NK-92 treated with Interleukin-12 subunit alpha and Interleukin-12 subunit beta, amount 100 ng/mL, for 24 hours (cell line): ENCODE data around the gene KTN1.

Experiments
- DNase-seq: peaks from one replicate; lab custom pipeline; 2025; lab: John Stamatoyannopoulos, UW

The KTN1 gene

DNA sequence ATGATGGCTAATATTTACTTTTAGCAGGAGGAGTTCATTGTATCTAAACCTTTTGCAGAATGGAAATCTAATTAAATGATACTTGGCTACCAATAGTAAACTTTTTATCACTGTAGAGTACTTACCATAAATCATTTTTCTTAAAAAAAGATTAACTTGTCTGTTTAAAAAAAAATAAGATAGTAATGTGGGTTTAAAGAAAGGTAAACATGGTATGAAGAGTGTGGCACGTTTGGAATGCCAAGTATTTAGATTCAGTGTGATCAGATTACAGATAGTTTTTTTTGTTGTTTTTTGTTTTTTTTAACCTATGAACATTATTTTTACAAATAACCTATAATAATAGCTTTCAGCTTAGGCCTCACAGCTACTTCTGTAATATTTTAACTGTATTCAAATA lies 25.8 kb downstream of the KTN1 start:
- DNase-seq: no peak

DNA sequence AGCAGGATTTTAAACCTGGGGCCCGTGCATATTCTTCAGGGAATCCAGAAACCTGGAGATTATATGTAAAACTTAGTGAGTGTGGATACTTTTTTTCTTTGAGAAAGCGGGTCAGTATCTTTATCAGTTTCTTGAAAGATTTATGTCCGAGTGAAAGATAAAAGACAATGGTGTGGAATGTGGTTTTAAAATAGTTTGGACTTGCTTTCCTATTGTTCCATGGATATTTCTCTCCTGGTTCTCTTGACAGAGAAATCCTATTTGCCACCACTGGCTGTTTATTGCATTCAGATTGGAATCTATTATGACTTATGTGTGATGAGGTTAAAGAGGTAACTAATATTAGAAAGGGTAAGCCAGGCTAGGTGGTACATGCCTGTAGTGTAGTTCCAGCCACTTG lies 27.4 kb downstream of the KTN1 start:
- no peak for DNase-seq

DNA sequence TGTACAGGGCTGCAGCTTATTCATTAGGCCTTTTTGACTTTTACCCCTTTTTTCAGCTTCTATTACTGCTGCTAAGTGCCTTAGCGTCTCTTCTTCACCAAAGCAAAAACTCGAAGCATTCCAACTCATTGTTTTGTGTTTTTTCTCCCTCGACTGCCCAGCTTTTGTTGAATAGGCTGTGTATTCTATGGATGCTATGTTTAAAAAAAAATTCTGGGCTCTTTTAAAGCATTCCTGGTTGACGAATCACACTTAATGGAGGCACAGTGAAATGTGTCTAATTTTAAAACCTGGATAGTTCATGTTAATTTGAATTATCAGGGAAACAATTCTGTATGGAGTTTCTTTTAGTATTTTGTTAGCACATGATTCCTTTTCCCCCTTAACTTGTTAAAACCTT lies 29.7 kb downstream of the KTN1 start:
- DNase-seq: no peak

DNA sequence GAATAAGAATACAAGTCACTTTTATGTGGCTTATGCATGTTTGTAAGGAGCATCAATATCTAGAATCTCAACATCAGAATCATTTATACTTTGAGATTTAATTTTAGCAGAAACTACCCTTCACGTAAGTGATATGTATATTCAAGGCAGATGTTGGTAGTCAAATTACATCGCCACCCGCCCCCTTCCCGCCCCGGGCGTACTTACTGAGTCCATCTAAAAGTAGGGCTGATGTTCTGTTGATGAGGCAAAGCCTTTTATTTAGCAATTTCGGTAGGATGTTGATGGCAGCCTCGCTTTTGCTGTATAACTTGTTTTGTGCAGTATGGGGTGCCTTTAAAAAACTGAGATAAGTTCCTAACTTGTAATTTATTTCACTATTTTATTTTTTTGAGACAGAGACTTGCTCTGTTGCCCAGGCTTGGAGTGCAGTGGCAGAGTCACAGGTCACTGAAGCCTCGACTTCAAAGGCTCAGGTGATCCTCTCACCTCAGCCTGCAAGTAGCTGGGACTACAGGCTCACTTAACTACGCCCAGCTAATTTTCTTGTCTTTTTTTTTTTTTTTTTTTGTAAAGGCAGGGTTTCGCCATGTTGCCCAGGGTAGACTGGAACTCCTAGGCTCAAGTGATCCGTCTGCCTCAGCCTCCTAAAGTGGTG lies 30.8 kb downstream of the KTN1 start:
- DNase-seq: no peak

DNA sequence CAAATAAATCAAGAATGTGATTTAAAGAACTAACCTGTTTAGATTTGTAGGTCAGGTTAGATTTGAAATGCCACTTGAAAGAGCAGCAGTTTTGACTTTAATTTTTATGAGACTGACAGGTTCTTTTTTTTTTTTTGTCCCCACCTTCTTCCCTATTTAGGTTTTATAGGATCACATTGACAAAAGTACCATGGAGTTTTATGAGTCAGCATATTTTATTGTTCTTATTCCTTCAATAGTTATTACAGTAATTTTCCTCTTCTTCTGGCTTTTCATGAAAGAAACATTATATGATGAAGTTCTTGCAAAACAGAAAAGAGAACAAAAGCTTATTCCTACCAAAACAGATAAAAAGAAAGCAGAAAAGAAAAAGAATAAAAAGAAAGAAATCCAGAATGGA lies 31.9 kb downstream of the KTN1 start:
- no peak for DNase-seq

DNA sequence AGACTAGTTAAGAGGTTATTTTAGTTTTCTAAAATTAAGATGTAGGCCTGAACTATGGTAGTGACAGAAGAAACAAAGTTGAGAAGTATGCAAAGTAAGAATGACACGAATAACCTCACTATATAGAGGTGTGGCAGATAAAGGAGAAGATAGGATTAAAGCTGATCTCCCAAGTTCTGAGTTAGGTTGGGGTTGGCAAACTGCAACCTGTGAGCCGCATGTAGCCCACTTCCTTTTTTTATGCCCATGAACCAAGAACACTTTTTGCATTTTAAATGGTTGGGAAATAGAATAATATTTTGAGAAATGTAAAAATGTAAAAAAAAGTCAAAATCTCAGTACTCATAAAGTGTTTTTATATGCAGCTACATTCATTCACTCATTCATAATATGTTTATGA lies 34.3 kb downstream of the KTN1 start:
- no peak for DNase-seq

DNA sequence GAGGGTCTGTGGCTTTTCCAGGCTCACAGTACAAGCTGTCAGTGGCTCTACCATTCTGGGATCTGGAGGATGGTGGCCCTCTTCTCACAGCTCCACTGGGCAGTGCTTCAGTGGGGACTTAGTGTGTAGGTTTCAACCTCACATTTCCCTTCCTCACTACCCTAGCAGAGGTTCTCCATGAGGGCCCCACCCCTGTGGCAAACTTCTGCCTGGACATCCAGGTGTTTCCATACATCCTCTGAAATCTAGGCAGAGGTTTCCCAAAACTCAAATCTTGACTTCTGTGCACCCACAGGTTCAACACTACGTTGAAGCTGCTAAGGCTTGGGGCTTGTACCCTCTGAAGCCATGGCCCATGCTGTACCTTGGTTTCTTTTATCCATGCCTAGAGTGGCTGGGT lies 40.3 kb downstream of the KTN1 start:
- DNase-seq: no peak

DNA sequence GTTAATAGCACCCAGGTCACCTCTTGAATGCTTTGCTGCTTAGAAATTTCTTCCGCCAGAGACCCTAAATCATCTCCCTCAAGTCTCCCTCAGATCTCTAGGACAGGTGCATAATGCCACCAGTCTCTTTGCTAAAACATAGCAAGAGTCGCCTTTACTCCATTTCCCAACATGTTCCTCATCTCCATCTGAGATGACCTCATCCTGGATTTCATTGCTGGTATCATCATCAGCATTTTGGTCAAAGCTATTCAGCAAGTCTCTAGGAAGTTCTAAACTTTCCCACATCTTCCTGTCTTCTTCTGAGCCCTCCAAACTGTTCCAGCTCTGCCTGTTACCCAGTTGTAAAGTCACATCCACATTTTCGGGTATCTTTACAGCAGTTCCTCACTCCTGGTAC lies 41.0 kb downstream of the KTN1 start:
- DNase-seq: no peak

DNA sequence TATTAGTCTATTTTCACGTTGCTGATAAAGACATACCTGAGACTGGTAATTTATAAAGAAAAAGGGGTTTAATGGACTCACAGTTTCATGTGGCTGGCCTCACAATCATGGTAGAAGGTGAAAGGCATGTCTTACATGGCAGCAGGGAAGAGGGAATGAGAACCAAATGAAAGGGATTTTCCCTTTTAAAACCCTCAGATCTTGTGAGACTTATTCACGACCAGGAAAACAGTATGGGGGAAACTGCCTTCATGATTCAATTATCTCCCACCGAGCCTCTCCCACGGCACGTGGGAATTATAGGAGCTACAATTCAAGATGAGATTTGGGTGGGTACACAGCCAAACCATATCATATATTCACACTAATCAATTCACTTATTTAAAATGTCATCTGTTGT lies 41.4 kb downstream of the KTN1 start:
- no peak for DNase-seq

DNA sequence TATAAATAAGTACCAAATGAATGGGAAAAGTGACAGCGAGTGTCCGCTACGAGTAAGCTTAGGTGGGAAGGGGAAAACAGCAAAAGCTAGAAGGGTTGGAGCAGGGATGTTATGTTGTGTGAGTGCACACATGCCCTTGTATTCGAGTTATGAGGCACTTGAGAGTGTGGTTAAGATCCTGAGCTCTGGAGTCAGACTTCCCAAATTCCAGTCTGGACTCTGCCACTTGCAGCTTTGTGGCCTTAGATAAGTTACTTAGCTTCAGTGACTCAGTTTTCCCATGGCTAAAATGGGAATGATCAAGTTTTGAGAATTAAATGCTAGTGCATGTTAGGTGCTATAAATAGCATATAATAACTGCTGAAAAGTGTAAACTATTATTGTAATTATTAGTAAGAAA lies 44.9 kb downstream of the KTN1 start:
- DNase-seq: no peak

DNA sequence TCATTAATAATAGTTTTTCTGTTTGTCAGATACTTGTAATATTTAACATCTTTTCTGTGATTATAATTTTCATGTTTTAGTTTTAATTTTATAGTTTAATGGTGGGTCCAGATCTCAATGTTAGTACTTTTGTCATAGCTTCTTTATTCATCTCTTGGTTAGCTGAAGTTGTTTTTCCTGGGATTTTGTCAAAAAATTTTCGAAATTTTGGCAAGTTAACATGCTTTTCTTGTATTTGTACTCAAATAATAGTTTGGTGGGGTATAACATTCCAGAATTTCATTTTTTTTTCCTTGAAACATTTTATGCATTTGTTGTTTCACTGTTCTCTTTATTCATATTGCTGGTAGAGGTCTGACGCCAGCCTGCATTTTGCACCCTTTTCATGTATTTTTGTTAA lies 45.5 kb downstream of the KTN1 start:
- no peak for DNase-seq

DNA sequence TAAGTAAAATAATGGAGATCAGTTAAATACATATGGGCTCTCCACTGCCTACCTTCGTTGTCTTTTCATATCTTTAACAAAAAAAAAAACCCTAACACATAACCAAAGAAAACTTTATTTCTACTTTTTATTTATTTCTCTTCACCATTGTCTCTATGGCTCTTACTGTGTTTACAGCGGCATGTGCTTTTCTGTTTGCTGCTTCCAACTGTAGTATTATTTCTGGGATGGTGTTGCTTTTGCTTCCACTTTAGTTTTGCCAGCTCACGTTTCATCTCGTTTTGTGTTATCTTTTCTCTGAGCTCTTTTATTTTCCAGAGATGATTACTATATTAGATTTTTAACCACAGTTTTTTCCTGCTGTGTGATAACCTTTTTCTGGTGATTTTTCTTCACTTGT lies 46.1 kb downstream of the KTN1 start:
- DNase-seq: no peak

DNA sequence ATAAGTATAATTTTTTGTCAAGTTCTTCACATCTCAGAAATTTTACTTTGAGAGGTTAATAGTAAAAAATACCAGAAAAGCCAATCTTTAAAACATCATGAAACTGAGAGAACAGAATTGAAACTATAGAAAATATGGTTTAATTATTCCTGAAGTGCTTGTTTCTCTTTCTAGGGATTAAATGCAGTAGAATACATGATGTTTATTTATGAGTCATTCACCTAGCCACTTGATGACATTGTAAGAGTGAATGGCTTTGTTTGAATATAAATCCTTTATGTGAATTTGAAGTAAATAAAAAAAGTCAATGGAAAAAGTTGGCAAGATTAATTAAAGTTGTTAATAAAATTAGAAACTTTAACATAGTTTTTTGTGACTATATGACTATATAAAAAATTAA lies 48.4 kb downstream of the KTN1 start:
- no peak for DNase-seq

DNA sequence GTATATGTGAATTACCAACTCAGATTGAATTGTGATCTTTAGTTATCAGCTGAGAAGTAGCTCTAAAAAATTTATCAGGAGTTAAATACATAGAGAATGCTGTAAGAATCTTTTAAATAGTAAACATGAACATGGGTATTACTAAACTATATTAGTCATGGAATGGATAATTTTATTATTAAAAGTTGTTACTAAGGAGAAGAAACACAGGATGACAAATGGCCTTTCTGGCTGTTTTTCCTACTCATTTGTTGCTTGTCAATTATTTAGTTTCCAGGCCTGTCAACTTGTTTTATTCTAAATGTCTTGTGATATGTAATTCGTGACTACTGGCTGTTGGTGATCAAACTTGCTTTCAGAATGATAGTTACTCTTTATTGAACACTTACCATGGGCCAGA lies 58.7 kb downstream of the KTN1 start:
- DNase-seq: no peak

DNA sequence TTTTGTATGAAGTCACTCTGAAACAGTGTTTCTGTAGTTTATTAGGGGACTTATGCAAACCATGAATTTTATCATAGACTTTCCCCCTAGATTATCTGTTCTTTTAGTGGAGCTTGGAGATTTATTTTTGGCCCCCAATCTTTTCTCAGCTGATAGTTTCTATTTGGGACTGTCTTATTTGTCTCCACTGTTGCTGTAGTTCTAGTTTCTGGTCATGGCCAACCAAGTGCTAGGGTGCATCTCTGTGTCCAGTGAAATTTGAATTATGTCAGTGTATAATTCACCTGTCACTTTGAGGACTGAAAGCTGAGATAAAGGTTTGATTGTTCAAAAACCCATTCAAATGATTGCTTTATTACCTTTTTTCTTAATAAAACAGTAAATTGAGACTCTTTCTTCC lies 61.3 kb downstream of the KTN1 start:
- DNase-seq: no peak

DNA sequence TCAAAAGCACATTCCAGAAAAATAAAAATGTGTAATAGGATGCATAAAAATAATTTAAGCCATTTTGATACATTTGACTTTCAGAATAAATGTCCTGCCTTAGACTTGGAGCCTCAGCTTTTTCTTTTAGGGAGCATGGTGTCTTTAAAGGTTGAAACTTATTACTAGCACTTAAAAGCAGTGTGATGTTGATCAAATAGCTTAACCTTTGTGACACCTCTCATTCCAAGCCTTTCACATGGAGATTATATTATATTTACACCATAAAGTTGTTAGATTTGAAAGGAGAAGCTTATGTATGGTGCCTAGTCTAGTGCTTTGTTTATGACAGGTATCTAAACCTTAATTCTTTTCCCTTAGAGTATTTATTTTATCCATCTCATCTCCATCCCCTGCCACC lies 61.9 kb downstream of the KTN1 start:
- DNase-seq: no peak

DNA sequence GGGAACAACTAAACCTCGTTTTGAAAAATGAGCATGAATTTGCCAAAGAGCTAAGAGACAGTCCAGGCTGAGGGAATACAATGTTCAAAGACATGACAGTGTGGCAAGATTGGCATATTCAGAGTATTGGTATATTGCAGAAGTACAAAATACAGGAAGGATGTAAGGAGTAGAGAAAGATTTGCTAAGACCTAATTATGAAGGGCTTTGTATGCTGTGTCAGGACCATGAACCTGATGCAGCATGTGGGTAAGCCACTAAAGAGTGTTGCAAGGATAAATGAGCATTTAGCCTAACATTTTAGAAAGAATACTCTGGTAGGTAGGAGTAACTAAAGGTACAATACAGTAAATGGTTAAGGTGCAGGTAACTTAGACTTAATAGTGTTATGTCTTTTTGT lies 65.1 kb downstream of the KTN1 start:
- no peak for DNase-seq

DNA sequence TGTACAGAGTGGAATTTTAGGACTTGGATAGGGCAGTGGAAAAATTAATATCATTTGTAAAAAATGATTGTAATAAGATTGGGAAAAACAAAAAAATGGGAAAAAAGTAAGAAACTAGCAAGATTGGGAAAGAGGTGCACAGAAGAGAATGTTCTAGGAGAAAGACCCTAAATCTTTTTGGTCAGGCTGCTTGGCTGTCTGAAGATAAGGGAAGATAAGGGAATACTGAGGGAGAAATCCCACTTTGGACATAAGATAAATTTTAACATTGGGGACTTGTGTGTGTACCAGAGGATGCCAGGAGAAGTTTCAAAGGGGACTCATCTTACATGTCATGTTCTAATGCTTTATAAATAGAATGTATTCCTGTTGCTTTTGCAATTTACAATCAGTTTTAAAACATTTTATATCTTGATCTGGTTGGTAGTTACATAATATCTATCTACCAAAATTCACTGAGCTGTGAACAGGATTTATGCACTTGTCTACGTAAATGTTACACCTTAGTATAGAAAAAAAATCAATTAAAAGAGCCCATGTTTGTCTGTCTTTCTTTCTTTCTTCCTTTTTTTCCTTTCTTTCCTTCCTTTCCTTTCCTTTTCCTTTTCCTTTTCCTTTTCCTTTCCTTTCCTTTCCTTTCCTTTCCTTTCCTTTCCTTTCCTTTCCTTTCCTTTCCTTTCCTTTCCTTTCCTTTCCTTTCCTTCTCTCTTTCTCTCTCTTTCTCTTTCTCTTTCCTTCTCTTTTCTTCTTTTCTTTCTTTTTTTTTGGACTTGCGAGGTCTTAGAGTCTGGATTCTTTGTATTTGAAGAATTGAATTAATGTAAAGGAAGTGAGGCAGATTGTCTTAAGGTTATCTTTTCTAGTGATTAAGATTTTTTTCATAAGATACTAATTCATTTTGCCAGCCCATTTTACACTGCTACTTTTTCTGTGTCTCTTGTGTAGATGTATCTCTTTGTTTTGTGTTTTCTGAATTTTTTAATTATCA lies 66.1 kb downstream of the KTN1 start:
- DNase-seq: no peak

DNA sequence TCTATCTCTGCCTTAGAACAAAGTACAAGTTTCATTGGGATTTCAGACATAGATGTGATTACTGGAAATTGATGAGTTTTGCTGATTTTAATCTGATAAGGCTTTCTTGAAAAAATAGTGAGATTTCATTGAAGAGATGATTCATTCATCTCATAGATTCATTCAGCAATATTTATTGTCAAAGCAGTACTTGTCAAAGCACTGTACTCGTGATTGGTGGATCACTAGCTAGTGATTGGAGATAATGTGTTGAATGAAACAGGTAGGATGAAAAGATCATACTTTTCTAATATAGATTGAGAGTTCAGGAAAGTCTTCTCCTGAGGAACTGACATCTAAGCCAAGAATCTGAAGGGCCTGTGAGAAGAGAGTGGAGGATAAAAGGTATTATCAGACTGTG lies 71.0 kb downstream of the KTN1 start:
- no peak for DNase-seq

DNA sequence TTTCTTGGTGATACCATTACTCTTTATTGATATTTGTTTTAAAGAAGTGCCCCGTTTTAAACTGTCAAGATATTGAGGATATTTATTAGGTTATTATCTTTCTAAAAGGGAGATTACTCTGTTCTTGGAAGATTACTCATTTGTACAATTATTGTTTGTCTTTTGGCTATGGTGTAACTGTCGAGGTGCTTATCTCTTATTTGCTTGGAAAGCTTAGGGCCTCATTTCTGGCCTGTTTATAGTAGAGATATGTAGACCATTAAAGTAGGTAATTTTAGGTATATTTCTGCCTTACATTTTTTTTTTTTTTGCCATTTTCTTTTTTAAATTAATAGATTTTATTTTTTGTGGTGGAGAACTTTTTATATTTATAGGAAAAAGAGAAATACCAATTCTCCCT lies 74.2 kb downstream of the KTN1 start:
- DNase-seq: no peak

DNA sequence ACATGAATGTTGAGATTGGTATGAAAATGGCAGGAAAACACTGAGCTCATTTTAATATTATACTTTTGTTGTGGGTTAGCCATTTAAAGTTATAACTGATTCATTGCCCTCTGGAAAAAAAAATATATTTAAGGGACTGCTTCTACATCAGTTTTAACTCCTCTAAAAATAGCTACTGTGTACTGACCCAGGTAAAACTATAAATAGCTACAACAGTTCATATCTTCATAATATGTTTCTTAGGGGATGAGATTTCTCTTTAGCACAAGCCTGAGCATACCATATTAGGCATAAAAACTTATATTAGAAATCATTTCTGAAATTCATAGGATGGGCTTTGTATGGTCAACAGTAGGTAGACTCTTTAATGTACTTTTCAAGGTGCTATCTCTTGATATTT lies 81.0 kb downstream of the KTN1 start:
- DNase-seq: no peak

DNA sequence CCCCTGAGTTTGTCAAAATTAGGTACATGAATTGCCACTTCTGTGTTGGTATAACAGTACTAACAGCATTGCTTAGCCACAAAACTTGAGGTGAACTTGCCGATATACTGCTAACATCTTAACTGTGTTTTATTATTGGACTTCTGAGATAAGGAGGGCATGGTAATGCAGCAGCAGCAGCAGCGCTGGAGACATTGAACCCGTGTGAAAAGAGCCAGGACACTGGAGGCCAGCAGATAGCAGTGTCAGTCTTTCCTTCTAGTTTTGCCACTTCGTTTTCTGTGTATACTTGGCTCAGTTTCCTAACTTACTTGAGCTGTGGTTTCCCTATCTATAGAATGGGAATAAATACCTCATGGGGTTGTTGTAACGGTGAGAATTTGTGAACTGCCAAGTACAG lies 82.7 kb downstream of the KTN1 start:
- DNase-seq: no peak

DNA sequence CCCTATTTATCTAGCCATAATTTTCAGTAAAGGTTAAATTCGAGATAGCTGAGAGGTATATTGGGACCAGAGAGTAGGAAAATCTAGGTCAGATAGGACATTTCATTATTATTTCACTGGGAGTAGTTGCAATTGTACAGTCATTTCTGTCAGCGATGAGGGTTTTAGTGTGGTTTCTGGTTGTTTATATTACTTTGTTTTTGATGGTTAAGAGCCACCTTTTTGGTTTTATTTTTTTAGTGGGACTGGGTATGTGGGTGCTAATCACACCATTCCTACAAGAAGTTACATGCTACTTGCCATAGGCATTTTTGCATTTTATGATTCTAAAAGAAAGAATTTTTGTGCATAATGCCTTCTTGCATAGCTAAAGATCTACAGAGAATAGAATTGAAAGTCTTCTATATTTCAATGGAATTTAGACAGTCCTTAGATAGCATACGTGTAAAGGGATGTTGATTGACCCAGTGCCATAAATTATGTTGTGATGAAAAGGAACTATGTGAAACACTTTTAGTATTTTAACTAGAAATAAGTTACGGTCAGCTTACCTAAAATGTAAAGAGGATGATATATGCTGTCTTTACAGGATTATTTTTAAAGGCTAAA lies 85.2 kb downstream of the KTN1 start:
- no peak for DNase-seq
